ENCODE measurements around the gene RAB3IL1. TPM values are rescaled to one million over a fixed set of nuclear protein-coding genes. Genes with fewer than 3 reads are reported as not detected.

The RAB3IL1 gene
- total and polyA plus RNA-seq, 9 of the 15 experiments (the other 6 are each of a cell fraction or from before 2014, with no cell fraction given): 0.15 to 42.6 (median 15.5) TPM

DNA sequence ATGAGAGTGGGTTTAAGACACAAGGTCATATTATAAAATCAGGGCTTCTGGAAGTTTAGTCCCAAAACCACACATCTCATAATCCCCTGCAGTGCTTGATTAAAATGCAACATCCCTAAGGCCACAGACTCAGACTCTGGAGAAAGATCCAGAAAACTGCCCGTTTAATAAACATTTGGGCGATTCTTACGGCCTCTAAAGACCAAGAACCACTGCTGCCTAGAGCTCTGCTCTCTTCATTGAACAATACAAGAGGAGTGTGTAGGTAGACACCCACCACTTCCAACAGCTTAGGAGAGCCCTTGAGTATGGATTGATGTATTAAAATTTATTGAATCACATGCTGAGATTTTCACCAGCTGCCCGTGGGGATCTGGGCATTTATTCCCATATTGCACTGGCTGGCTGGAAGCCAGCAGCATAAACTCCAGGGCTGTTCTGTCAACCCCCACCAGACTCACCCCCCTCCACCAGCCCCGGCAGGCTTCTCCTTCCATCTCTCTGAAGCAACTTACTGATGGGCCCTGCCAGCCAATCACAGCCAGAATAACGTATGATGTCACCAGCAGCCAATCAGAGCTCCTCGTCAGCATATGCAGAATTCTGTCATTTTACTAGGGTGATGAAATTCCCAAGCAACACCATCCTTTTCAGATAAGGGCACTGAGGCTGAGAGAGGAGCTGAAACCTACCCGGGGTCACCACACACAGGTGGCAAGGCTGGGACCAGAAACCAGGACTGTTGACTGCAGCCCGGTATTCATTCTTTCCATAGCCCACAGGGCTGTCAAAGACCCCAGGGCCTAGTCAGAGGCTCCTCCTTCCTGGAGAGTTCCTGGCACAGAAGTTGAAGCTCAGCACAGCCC, 32.0 kb upstream of the RAB3IL1 start (continued):
- TF ChIP-seq SRF (CRISPR knock-in tag; IDR thresholded peaks at IDR 0.05): peak in 1 of 2 experiments; percentile 32; a peak in 1 of 4 replicates
- TF ChIP-seq YBX1 (IDR thresholded peaks at IDR 0.05): no peak
- TF ChIP-seq, protein P1, sequence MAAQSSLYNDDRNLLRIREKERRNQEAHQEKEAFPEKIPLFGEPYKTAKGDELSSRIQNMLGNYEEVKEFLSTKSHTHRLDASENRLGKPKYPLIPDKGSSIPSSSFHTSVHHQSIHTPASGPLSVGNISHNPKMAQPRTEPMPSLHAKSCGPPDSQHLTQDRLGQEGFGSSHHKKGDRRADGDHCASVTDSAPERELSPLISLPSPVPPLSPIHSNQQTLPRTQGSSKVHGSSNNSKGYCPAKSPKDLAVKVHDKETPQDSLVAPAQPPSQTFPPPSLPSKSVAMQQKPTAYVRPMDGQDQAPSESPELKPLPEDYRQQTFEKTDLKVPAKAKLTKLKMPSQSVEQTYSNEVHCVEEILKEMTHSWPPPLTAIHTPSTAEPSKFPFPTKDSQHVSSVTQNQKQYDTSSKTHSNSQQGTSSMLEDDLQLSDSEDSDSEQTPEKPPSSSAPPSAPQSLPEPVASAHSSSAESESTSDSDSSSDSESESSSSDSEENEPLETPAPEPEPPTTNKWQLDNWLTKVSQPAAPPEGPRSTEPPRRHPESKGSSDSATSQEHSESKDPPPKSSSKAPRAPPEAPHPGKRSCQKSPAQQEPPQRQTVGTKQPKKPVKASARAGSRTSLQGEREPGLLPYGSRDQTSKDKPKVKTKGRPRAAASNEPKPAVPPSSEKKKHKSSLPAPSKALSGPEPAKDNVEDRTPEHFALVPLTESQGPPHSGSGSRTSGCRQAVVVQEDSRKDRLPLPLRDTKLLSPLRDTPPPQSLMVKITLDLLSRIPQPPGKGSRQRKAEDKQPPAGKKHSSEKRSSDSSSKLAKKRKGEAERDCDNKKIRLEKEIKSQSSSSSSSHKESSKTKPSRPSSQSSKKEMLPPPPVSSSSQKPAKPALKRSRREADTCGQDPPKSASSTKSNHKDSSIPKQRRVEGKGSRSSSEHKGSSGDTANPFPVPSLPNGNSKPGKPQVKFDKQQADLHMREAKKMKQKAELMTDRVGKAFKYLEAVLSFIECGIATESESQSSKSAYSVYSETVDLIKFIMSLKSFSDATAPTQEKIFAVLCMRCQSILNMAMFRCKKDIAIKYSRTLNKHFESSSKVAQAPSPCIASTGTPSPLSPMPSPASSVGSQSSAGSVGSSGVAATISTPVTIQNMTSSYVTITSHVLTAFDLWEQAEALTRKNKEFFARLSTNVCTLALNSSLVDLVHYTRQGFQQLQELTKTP (IDR thresholded peaks at IDR 0.05; ENCODE audit: low read depth in 1 of 2, partially characterized antibody in 2 of 2): peak; percentile 75 to 86
- TF ChIP-seq ZNF3 (CRISPR knock-in tag; IDR thresholded peaks at IDR 0.05): no peak
- TF ChIP-seq MCM2 (IDR thresholded peaks at IDR 0.05; ENCODE audit: low read depth): no peak
- peak; percentile 85 for TF ChIP-seq ZNF583 (CRISPR knock-in tag; IDR thresholded peaks at IDR 0.05)
- TF ChIP-seq FOXJ3 (CRISPR knock-in tag; IDR thresholded peaks at IDR 0.05): no peak
- 0 out of 2 replicates have a peak, but pooled peaks have one; percentile 80 for TF ChIP-seq ZNF175 (CRISPR knock-in tag; IDR thresholded peaks at IDR 0.05; ENCODE audit: low read depth)
- TF ChIP-seq ZNF75A (CRISPR knock-in tag; IDR thresholded peaks at IDR 0.05): no peak
- TF ChIP-seq POLR2H (tag; IDR thresholded peaks at IDR 0.05; ENCODE audit: low read depth): peak; percentile 96
- TF ChIP-seq, protein P2, sequence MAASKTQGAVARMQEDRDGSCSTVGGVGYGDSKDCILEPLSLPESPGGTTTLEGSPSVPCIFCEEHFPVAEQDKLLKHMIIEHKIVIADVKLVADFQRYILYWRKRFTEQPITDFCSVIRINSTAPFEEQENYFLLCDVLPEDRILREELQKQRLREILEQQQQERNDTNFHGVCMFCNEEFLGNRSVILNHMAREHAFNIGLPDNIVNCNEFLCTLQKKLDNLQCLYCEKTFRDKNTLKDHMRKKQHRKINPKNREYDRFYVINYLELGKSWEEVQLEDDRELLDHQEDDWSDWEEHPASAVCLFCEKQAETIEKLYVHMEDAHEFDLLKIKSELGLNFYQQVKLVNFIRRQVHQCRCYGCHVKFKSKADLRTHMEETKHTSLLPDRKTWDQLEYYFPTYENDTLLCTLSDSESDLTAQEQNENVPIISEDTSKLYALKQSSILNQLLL (CRISPR knock-in tag; IDR thresholded peaks at IDR 0.05; ENCODE audit: borderline replicate concordance): no peak
- TF ChIP-seq ZNF444 (CRISPR knock-in tag; IDR thresholded peaks at IDR 0.05): no peak
- 0 out of 2 replicates have a peak, but pooled peaks have one; percentile 36 for TF ChIP-seq MEF2D (tag; conservative IDR thresholded peaks at IDR 0.05; ENCODE audit: low read depth)
- TF ChIP-seq ETV5 (CRISPR knock-in tag; IDR thresholded peaks at IDR 0.05; ENCODE audit: low read depth): no peak
- no peak for TF ChIP-seq KHSRP (IDR thresholded peaks at IDR 0.05)
- 0 out of 2 replicates have a peak, but pooled peaks have one; percentile 56 for TF ChIP-seq ZNF197 (CRISPR knock-in tag; IDR thresholded peaks at IDR 0.05; ENCODE audit: low read depth)
- peak; percentile 65 for TF ChIP-seq PML (IDR thresholded peaks at IDR 0.05; ENCODE audit: low read length)
- TF ChIP-seq, protein P3, sequence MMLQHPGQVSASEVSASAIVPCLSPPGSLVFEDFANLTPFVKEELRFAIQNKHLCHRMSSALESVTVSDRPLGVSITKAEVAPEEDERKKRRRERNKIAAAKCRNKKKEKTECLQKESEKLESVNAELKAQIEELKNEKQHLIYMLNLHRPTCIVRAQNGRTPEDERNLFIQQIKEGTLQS (IDR thresholded peaks at IDR 0.05): peak; percentile 100
- TF ChIP-seq, protein P3 (CRISPR knock-in tag; conservative IDR thresholded peaks at IDR 0.05): peak; percentile 82; the same call in 1 of the 2 replicates
- peak; percentile 45; the same call in 1 of the 2 replicates for TF ChIP-seq L3MBTL2 (IDR thresholded peaks at IDR 0.05)
- peak; percentile 98 for TF ChIP-seq CEBPB (tag; IDR thresholded peaks at IDR 0.05)
- no peak for TF ChIP-seq SRSF3 (IDR thresholded peaks at IDR 0.05; ENCODE audit: insufficient read depth, low read length)
- peak in 1 of 2 experiments; percentile 39; a peak in 1 of 4 replicates for TF ChIP-seq FOXK2 (conservative IDR thresholded peaks at IDR 0.05 in 1 of 2, IDR thresholded peaks at IDR 0.05 in 1 of 2; ENCODE audit: low read depth in 2 of 2)

Data from K562 (cell line).